Activated CD8-positive, alpha-beta memory T cell treated with anti-CD3 and anti-CD28 coated beads, Interleukin-2, amount 50 U/mL, for 1 hour (primary cell): ENCODE data around the gene SPATA24.
"Not testable (repeated sequence)": the region's sequence is repeated elsewhere in the genome, so short reads cannot be mapped to it uniquely, and the experiment has no call there.

Experiments used
- DNase-seq: peaks from one replicate; pipeline ENCODE4 v3.0.0-alpha.2; 2020; ENCODE audit errors: extremely low read depth

SPATA24 gene

GRCh38 chr5:139354186-139354585 is 49.7 kb downstream of the SPATA24 start:
- DNase-seq = no peak

- DNase-seq = not testable (repeated sequence)
Measured at GRCh38 chr5:139347863-139348262, 56.0 kb downstream of the SPATA24 start.
